ENCODE measurements around the gene TNS1. TPM values are rescaled to one million over a fixed set of nuclear protein-coding genes. Genes with fewer than 3 reads are reported as not detected.

The TNS1 gene
- total and polyA plus RNA-seq, 7 donors, result 73.4 to 742 (median 276) TPM

DNA sequence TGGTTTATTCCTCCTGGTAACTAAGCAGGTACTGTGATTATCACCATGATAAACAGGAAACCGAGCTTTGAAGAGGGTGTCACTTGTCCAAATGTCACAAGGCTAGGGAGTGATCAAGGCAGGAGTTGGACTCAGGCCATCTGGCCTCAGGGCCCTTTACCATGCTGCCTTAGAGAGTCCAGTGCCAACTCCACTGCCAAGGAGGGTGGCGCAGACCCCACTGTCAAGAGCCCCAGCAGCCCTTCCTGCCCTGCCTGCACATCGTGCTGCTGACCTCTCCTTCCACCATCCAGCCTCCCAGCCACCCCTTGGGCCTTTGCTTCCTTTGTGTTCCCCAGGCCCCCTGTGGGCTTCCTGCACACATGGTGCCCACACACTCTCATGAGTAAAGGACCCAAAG, 48.3 kb downstream of the TNS1 start:
- Histone ChIP-seq H3K4me3 (no peak overlapping the region), H3K36me3 (ENCODE audit: insufficient read depth in 1 of 2, low read depth in 1 of 2) (no peaks in the 10 kb centered on the region), H3K27me3 (ENCODE audit: insufficient read depth in 3 of 3, low read length in 2 of 3) (no peaks in the 10 kb centered on the region), H3K27ac (peak overlapping the region; percentile 66), H3K4me1 (peaks cover 39% of the 10 kb centered on the region), H3K9me3 (no peaks in the 10 kb centered on the region)
- intact Hi-C loops (cut with DNase I), result no loop called here
- TF ChIP-seq, protein P1, sequence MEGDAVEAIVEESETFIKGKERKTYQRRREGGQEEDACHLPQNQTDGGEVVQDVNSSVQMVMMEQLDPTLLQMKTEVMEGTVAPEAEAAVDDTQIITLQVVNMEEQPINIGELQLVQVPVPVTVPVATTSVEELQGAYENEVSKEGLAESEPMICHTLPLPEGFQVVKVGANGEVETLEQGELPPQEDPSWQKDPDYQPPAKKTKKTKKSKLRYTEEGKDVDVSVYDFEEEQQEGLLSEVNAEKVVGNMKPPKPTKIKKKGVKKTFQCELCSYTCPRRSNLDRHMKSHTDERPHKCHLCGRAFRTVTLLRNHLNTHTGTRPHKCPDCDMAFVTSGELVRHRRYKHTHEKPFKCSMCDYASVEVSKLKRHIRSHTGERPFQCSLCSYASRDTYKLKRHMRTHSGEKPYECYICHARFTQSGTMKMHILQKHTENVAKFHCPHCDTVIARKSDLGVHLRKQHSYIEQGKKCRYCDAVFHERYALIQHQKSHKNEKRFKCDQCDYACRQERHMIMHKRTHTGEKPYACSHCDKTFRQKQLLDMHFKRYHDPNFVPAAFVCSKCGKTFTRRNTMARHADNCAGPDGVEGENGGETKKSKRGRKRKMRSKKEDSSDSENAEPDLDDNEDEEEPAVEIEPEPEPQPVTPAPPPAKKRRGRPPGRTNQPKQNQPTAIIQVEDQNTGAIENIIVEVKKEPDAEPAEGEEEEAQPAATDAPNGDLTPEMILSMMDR (IDR thresholded peaks at IDR 0.05), result no peak
- peak in 2 of 4 donors; percentile 33 to 43 for ATAC-seq
- no peak for DNase-seq
- 45 to 71% (median 46%) methylated on average over 3 of the region's 3 CpGs for WGBS, 3 donors

DNA sequence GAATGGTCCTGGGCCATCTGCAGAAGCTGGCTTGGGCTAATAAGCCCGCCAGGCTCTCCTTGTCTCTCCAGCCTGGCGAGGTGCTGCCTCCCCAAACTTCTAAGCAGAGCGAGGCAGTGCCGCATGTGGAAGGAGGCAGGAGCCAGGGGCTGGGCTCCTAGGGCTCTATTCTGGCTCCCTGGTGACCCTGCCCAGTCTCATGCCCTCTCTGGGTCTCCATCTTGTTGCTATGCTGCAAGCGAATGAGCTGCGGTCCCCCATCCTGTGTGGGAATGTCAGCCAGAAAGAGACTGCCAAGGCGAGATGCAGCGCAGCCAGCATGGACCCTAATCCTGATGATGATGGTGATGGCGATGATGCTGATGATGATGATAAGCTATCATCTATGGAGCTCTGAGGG, 48.7 kb downstream of the TNS1 start:
- H3K9me3 ChIP-seq, result no peaks in the 10 kb centered on the region
- intact Hi-C loops (cut with DNase I), result no loop called here
- 81 to 95% (median 91%) methylated on average over 9 of the region's 9 CpGs for WGBS, 3 donors
- ATAC-seq (peak in 1 of 4 donors; percentile 7), DNase-seq (no peak)
- H3K4me1 ChIP-seq, result peaks cover 39% of the 10 kb centered on the region
- peak overlapping the region; percentile 66 for H3K27ac ChIP-seq
- TF ChIP-seq, protein P1 (IDR thresholded peaks at IDR 0.05), result no peak
- no peak overlapping the region for H3K4me3 ChIP-seq
- no peaks in the 10 kb centered on the region for H3K27me3 ChIP-seq (ENCODE audit: insufficient read depth in 3 of 3, low read length in 2 of 3)
- H3K36me3 ChIP-seq (ENCODE audit: insufficient read depth in 1 of 2, low read depth in 1 of 2), result no peaks in the 10 kb centered on the region

DNA sequence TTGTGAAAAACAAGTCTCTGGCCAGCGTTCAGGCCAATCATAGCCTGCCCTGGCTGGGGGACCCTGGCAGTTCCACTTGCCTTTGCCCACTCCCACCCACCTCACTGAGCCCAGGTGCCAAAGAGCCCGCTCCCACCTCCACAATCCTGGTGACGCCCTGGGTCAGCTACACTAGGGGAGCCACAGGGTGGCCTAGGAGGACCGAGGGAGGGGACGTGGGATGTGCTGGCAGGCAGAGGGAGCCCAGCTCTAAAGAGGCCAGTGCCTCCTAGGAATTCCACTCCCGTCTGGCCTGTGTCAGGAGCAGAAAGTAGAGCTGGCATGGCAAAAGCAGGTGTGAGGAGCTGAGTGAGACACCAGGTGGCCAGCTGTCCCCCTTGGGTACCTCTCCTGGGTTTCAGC, 49.3 kb downstream of the TNS1 start:
- Histone ChIP-seq H3K36me3 (ENCODE audit: insufficient read depth in 1 of 2, low read depth in 1 of 2) (no peaks in the 10 kb centered on the region), H3K9me3 (no peaks in the 10 kb centered on the region), H3K4me3 (no peak overlapping the region), H3K27me3 (ENCODE audit: insufficient read depth in 3 of 3, low read length in 2 of 3) (no peaks in the 10 kb centered on the region), H3K4me1 (peaks cover 39% of the 10 kb centered on the region), H3K27ac (peak overlapping the region; percentile 66)
- DNase-seq (no peak), ATAC-seq (peak in 2 of 4 donors; percentile 19 to 45)
- TF ChIP-seq, protein P1 (IDR thresholded peaks at IDR 0.05), result no peak
- 53 to 59% (median 57%) methylated on average over 6 of the region's 6 CpGs for WGBS, 3 donors
- intact Hi-C loops (cut with DNase I), result no loop called here

DNA sequence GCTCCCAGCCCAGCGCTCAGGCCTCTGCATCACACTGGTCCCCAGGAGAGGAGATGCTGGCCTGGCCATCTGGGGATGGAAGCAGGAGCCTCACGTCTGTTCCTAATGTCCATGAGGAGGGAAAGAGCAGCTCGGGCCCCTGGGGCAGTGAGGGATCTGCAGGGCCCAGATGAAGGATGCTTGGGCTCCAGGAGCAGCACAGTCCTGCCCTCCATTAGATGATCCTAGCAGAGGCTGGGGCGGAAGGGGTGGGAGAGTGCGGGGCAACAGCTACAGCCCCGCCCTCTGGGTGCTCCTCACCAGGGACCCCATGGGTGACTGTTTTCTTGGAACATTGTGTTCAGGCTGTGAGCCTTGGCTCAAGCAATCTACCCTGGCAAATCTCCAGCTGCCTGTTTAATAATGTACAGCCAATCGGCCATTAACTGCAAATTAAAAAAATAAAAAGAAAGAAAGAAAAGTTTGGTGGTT, 49.7 kb downstream of the TNS1 start:
- peak overlapping the region; percentile 66 for H3K27ac ChIP-seq
- peaks cover 39% of the 10 kb centered on the region for H3K4me1 ChIP-seq
- WGBS, 3 donors, result 72 to 76% (median 74%) methylated on average over 7 of the region's 7 CpGs
- peak in 1 of 4 donors; percentile 51 for ATAC-seq
- H3K27me3 ChIP-seq (ENCODE audit: insufficient read depth in 3 of 3, low read length in 2 of 3), result no peaks in the 10 kb centered on the region
- no peak overlapping the region for H3K4me3 ChIP-seq
- TF ChIP-seq, protein P1 (IDR thresholded peaks at IDR 0.05), result no peak
- intact Hi-C loops (cut with DNase I), result no loop called here
- peak in 1 of 2 donors; percentile 77 for DNase-seq
- no peaks in the 10 kb centered on the region for H3K36me3 ChIP-seq (ENCODE audit: insufficient read depth in 1 of 2, low read depth in 1 of 2)
- H3K9me3 ChIP-seq, result no peaks in the 10 kb centered on the region

DNA sequence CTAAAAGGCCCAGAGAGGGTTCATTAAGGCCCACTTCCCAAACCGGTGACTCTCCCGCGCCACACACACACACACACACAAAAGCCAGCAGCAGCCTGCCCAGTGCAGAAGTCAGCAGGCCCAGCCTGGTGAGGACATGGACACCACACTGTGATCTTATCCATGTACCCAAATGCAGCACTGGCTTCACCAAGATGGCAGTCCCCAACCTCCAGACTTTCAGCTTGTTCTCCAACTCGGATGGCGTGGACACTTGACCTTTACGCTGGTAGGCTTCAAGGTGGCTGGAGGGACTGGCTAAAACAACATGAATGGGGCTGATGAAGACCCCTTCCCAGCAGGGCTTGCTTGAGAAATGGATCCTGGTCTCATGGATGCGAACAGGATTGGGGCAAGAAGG, 50.4 kb downstream of the TNS1 start:
- H3K27ac ChIP-seq, result peak overlapping the region; percentile 66
- ATAC-seq (no peak), DNase-seq (no peak)
- no peak overlapping the region for H3K4me3 ChIP-seq
- TF ChIP-seq, protein P1 (IDR thresholded peaks at IDR 0.05), result no peak
- no peaks in the 10 kb centered on the region for H3K9me3 ChIP-seq
- H3K4me1 ChIP-seq, result peaks cover 39% of the 10 kb centered on the region
- intact Hi-C loops (cut with DNase I), result no loop called here
- no peaks in the 10 kb centered on the region for H3K27me3 ChIP-seq (ENCODE audit: insufficient read depth in 3 of 3, low read length in 2 of 3)
- 96 to 98% (median 96%) methylated on average over 7 of the region's 7 CpGs for WGBS, 3 donors
- H3K36me3 ChIP-seq (ENCODE audit: insufficient read depth in 1 of 2, low read depth in 1 of 2), result no peaks in the 10 kb centered on the region
